Tibial artery (tissue), 4 donors: Measurements from ENCODE around the gene LSM14B.
A peak's percentile ranks its signal among the peaks of the same experiment; 100 is the strongest.

Source experiments
- DNase-seq, 2 donors: peaks; one replicate each; pipeline ENCODE4 v3.0.0-alpha.2; 2019
- H3K27ac ChIP-seq, 2 donors: fragments of 200-600 bp; sonication (generic) in 1 of 2; 1 replicate in 1 of 2; 2 replicates in 1 of 2; pipeline ENCODE4 v1.5.1; 2018 to 2019; ENCODE audit warnings: mild to moderate bottlenecking in 1 of 2
- H3K27me3 ChIP-seq, 2 donors: fragments of 200-600 bp; sonication (generic) in 1 of 2; one replicate each; pipeline versions ENCODE4 v1.5.1 to v1.6.0; 2016 to 2019
- H3K36me3 ChIP-seq, 3 donors: fragments of 200-600 bp; sonication (generic) in 2 of 3; one replicate each; pipeline ENCODE4 v1.5.1; 2016 to 2019; ENCODE audit warnings: mild to moderate bottlenecking in 2 of 3
- H3K4me1 ChIP-seq, 4 donors: fragments of 200-600 bp; sonication (generic) in 2 of 4; 1 replicate in 3 of 4; 2 replicates in 1 of 4; pipeline ENCODE4 v1.5.1; 2016 to 2019
- H3K4me3 ChIP-seq, 2 donors: fragments of 200-600 bp; sonication (generic) in 1 of 2; 1 replicate in 1 of 2; 2 replicates in 1 of 2; pipeline ENCODE4 v1.5.1; 2018 to 2019; ENCODE audit warnings: mild to moderate bottlenecking in 2 of 2
- H3K9me3 ChIP-seq, 3 donors: fragments of 200-600 bp; sonication (generic) in 1 of 3; one replicate each; pipeline ENCODE4 v1.5.1; 2016 to 2019
- intact Hi-C: fragments of 100-400 bp; cut with DNase I; formaldehyde crosslinking; loops from one replicate; pipeline ENCODE4 v1.15.0; 2023; ENCODE audit warnings: low total_unique reads
- TF ChIP-seq, protein P1 (sequence below), 2 experiments: fragments of 200-600 bp in 1 of 2; fragments of 450-650 bp in 1 of 2; IDR thresholded peaks; one replicate each; pipeline ENCODE4 v1.5.1; 2017 to 2019; ENCODE audit warnings: antibody characterized with exemption in 2 of 2, mild to moderate bottlenecking in 1 of 2, moderate library complexity in 1 of 2

The LSM14B gene

GRCh38 chr20:62143081-62143956 lies 21.0 kb downstream of the LSM14B start, which contains the start of the genes PSMA7 and SS18L1:
TSS of gene PSMA7 (minus strand) at chr20:62143394. CDS start at chr20:62143303, 91 bp downstream.
TSS of gene SS18L1 (plus strand) at chr20:62143769. CDS start at chr20:62143821, 52 bp downstream.
- peaks cover 4 to 38% (median 32%) of the 10 kb centered on the region in 4 donors for H3K4me1 ChIP-seq
- DNase-seq: peak; percentile 80 to 91
- intact Hi-C loops: loop anchor here (2.0 to 5.0 kb wide), 2 partner anchors 21 to 76 kb away; partner anchors contain the start of genes LSM14B and TAF4

GRCh38 chr20:62143957-62144825 lies 21.9 kb downstream of the LSM14B start:
- TF ChIP-seq, protein P1, sequence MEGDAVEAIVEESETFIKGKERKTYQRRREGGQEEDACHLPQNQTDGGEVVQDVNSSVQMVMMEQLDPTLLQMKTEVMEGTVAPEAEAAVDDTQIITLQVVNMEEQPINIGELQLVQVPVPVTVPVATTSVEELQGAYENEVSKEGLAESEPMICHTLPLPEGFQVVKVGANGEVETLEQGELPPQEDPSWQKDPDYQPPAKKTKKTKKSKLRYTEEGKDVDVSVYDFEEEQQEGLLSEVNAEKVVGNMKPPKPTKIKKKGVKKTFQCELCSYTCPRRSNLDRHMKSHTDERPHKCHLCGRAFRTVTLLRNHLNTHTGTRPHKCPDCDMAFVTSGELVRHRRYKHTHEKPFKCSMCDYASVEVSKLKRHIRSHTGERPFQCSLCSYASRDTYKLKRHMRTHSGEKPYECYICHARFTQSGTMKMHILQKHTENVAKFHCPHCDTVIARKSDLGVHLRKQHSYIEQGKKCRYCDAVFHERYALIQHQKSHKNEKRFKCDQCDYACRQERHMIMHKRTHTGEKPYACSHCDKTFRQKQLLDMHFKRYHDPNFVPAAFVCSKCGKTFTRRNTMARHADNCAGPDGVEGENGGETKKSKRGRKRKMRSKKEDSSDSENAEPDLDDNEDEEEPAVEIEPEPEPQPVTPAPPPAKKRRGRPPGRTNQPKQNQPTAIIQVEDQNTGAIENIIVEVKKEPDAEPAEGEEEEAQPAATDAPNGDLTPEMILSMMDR (IDR thresholded peaks at IDR 0.05): no peak
- Histone ChIP-seq H3K9me3 (no peaks in the 10 kb centered on the region), H3K27ac (peak overlapping the region; percentile 87 to 95), H3K4me1 (peaks cover 4 to 46% (median 32%) of the 10 kb centered on the region in 4 donors), H3K4me3 (peak overlapping the region; percentile 68 to 72), H3K36me3 (peaks cover 8 to 17% (median 16%) of the 10 kb centered on the region in 3 donors), H3K27me3 (no peaks in the 10 kb centered on the region)
- intact Hi-C loops: loop anchor here (2.0 to 5.0 kb wide), 2 partner anchors 21 to 77 kb away; partner anchors contain the start of genes LSM14B and TAF4
- DNase-seq: peak; percentile 41 to 79

More at GRCh38 chr20:62143081-62143956, 21.0 kb downstream of the LSM14B start, which contains the start of the genes PSMA7 and SS18L1:
- H3K27me3 ChIP-seq: no peaks in the 10 kb centered on the region
- peak within 1 kb of the TSS; percentile 87 to 95 for H3K27ac ChIP-seq
- TF ChIP-seq, protein P1 (IDR thresholded peaks at IDR 0.05): no peak
- H3K9me3 ChIP-seq: no peaks in the 10 kb centered on the region
- H3K36me3 ChIP-seq: peaks cover 17 to 25% (median 24%) of the 10 kb centered on the region in 3 donors
- peak within 1 kb of the TSS; percentile 68 to 72 for H3K4me3 ChIP-seq

GRCh38 chr20:62145688-62146018 lies 23.4 kb downstream of the LSM14B start:
- H3K36me3 ChIP-seq: peaks cover 0 to 2% (median under 1%) of the 10 kb centered on the region in 3 donors
- no peaks in the 10 kb centered on the region for H3K9me3 ChIP-seq
- TF ChIP-seq, protein P1 (IDR thresholded peaks at IDR 0.05): no peak
- H3K4me1 ChIP-seq: peaks cover 4 to 43% (median 31%) of the 10 kb centered on the region in 4 donors
- H3K27me3 ChIP-seq: no peaks in the 10 kb centered on the region
- no peak overlapping the region for H3K27ac ChIP-seq
- intact Hi-C loops: no loop called here
- H3K4me3 ChIP-seq: no peak overlapping the region
- no peak for DNase-seq

- DNase-seq: no peak
- Histone ChIP-seq H3K27ac (no peak overlapping the region), H3K27me3 (no peaks in the 10 kb centered on the region), H3K4me3 (no peak overlapping the region), H3K36me3 (no peaks in the 10 kb centered on the region), H3K9me3 (no peaks in the 10 kb centered on the region), H3K4me1 (peaks cover 4 to 38% (median 25%) of the 10 kb centered on the region in 4 donors)
- intact Hi-C loops: no loop called here
- TF ChIP-seq, protein P1 (IDR thresholded peaks at IDR 0.05): no peak
These were observed 23.9 kb downstream of the LSM14B start for GRCh38 chr20:62146019-62146755.

DNA sequence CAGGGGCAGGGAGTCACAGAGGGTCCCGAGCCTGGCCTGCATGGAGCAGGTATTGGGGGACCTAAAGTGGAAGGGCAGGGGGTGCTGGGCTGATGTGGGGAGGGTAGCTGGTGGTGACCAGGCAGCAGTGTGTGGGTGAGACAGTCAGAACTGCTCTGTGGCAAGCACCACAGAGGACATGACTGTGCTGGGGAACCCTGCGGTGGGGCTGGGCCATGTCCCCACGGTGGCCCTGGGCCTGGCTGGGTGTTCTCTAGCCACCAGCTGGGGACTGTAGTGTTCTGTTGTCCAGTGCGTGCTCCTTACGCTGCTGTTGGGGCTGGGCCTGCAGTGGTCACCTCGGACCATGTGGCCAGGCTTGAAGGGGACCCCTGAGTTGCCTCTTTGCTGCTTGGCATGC lies 24.9 kb downstream of the LSM14B start:
- Histone ChIP-seq H3K9me3 (no peaks in the 10 kb centered on the region), H3K27ac (no peak overlapping the region), H3K4me3 (no peak overlapping the region), H3K36me3 (peaks cover 0 to 2% (median 0%) of the 10 kb centered on the region in 3 donors), H3K27me3 (no peaks in the 10 kb centered on the region), H3K4me1 (peaks cover 0 to 28% (median 16%) of the 10 kb centered on the region in 4 donors)
- DNase-seq: no peak
- intact Hi-C loops: no loop called here
- TF ChIP-seq, protein P1 (IDR thresholded peaks at IDR 0.05): no peak
